CD14-positive monocyte (primary cell): ENCODE results near the gene MAD1L1. TPM values are rescaled to one million over a fixed set of nuclear protein-coding genes. Genes with fewer than 3 reads are reported as not detected.

ENCODE experiments used
- DNase-seq, 3 donors: peaks; one replicate each; pipeline ENCODE4 v3.0.0-alpha.2; 2011 to 2022
- H2AFZ ChIP-seq: 2 replicates; pipeline ENCODE4 v1.6.0; 2012; ENCODE audit warnings: mild to moderate bottlenecking, low read depth, low read length, inconsistent platforms; ENCODE audit not compliant: insufficient read depth, poor library complexity, severe bottlenecking
- H3K27ac ChIP-seq, 2 donors: 1 replicate in 1 of 2; 2 replicates in 1 of 2; pipeline ENCODE4 v1.5.1; 2012 to 2013; ENCODE audit warnings: low read length in 2 of 2, control low read depth in 1 of 2, inconsistent platforms in 1 of 2, low read depth in 1 of 2, mild to moderate bottlenecking in 1 of 2
- H3K27me3 ChIP-seq, 2 donors: one replicate each; pipeline versions ENCODE4 v1.6.0 to v1.6.1; 2011 to 2013; ENCODE audit warnings: low read length in 2 of 2; ENCODE audit not compliant: control insufficient read depth in 2 of 2, insufficient read depth in 2 of 2
- H3K36me3 ChIP-seq, 2 donors: replicated peaks in 1 of 2; 1 replicate in 1 of 2; 2 replicates in 1 of 2; pipeline versions ENCODE4 v1.5.1 to v1.6.1; 2012 to 2013; ENCODE audit warnings: low read length in 2 of 2, control low read depth in 1 of 2, inconsistent platforms in 1 of 2, mild to moderate bottlenecking in 1 of 2; ENCODE audit not compliant: insufficient read depth in 2 of 2, control insufficient read depth in 1 of 2
- H3K4me1 ChIP-seq, 2 donors: 1 replicate in 1 of 2; 2 replicates in 1 of 2; pipeline versions ENCODE4 v1.5.1 to v1.6.1; 2012 to 2013; ENCODE audit warnings: low read length in 2 of 2, control low read depth in 1 of 2, inconsistent platforms in 1 of 2, mild to moderate bottlenecking in 1 of 2, moderate library complexity in 1 of 2; ENCODE audit not compliant: insufficient read depth in 2 of 2, control insufficient read depth in 1 of 2
- H3K4me2 ChIP-seq: replicated peaks from 2 replicates; pipeline ENCODE3; 2012; ENCODE audit warnings: low read length, moderate library complexity, mild to moderate bottlenecking; ENCODE audit not compliant: poor library complexity, severe bottlenecking; ENCODE audit errors: extremely low read depth
- H3K4me3 ChIP-seq, 3 experiments: fragments of 200-600 bp in 1 of 3; sonication (generic) in 1 of 3; replicated peaks in 1 of 3; 1 replicate in 2 of 3; 2 replicates in 1 of 3; pipeline ENCODE4 v1.5.1; 2011 to 2013; ENCODE audit warnings: low read length in 3 of 3, mild to moderate bottlenecking in 3 of 3, control low read depth in 2 of 3, low read depth in 2 of 3, inconsistent platforms in 1 of 3, moderate library complexity in 1 of 3
- H3K79me2 ChIP-seq: 2 replicates; pipeline ENCODE4 v1.6.0; 2012; ENCODE audit warnings: mild to moderate bottlenecking, control low read depth, inconsistent platforms, low read length, moderate library complexity; ENCODE audit not compliant: insufficient read depth
- H3K9ac ChIP-seq: 2 replicates; pipeline ENCODE4 v1.6.0; 2017; ENCODE audit warnings: low read length, mild to moderate bottlenecking; ENCODE audit not compliant: insufficient read depth, poor library complexity, severe bottlenecking
- H3K9me3 ChIP-seq, 2 donors: replicated peaks in 1 of 2; 1 replicate in 1 of 2; 2 replicates in 1 of 2; pipeline versions ENCODE4 v1.5.1 to v1.6.1; 2012 to 2013; ENCODE audit warnings: low read length in 2 of 2, control low read depth in 1 of 2; ENCODE audit not compliant: control insufficient read depth in 1 of 2, insufficient read depth in 1 of 2
- H4K20me1 ChIP-seq: 2 replicates; pipeline ENCODE4 v1.6.0; 2012; ENCODE audit warnings: mild to moderate bottlenecking, low read length, control low read depth, moderate library complexity; ENCODE audit not compliant: insufficient read depth
- H3K27ac Mint-ChIP-seq, 7 donors: one replicate each; pipeline ENCODE4 v1.8.0; 2020; ENCODE audit warnings: mild to moderate bottlenecking in 7 of 7, mixed read lengths in 7 of 7, moderate library complexity in 6 of 7, inconsistent platforms in 2 of 7
- H3K27me3 Mint-ChIP-seq, 3 donors: one replicate each; pipeline ENCODE4 v1.8.0; 2021 to 2022; ENCODE audit warnings: low read depth in 3 of 3, mild to moderate bottlenecking in 3 of 3, mixed read lengths in 3 of 3, moderate library complexity in 3 of 3, inconsistent platforms in 1 of 3
- H3K36me3 Mint-ChIP-seq, 2 donors: one replicate each; pipeline ENCODE4 v1.8.0; 2020; ENCODE audit warnings: mixed read lengths in 2 of 2, inconsistent platforms in 1 of 2, mild to moderate bottlenecking in 1 of 2
- H3K4me1 Mint-ChIP-seq: one replicate; pipeline ENCODE4 v1.8.0; 2020; ENCODE audit warnings: mild to moderate bottlenecking, mixed read lengths
- H3K4me3 Mint-ChIP-seq, 2 donors: one replicate each; pipeline ENCODE4 v1.8.0; 2020; ENCODE audit warnings: mild to moderate bottlenecking in 2 of 2, mixed read lengths in 2 of 2, moderate library complexity in 1 of 2
- H3K9me3 Mint-ChIP-seq, 7 donors: one replicate each; pipeline ENCODE4 v1.8.0; 2020 to 2022; ENCODE audit warnings: mixed read lengths in 7 of 7, mild to moderate bottlenecking in 6 of 7, moderate library complexity in 6 of 7, inconsistent platforms in 2 of 7
- CTCF ChIP-seq: fragments of 200-600 bp; IDR thresholded peaks from one replicate; pipeline ENCODE4 v1.8.0; 2022; ENCODE audit warnings: antibody characterized with exemption, mild to moderate bottlenecking
- WGBS: methylation state at CpG from one replicate; pipeline ENCODE4 v1.1.5; 2013; ENCODE audit warnings: missing lambda C conversion rate; ENCODE audit not compliant: insufficient coverage; 5-methylcytosine and 5-hydroxymethylcytosine counted together
- intact Hi-C, 2 donors: fragments of 100-400 bp; cut with micrococcal nuclease; formaldehyde crosslinking; loops; one replicate each; pipeline versions ENCODE4 v1.15.0 to v1.15.1; 2023
- polyA plus RNA-seq, 3 donors: library from polyadenylated mRNA; depleted of rRNA in 1 of 3; unstranded in 2 of 3; stranded (reverse) in 1 of 3; fragments of 300-500 nt in 2 of 3; fragments of >200 nt in 1 of 3; fragmentation: Illumina TruSeq in 2 of 3; gene quantifications; 1 replicate in 2 of 3; 2 replicates in 1 of 3; pipeline ENCODE4 v1.2.3, GENCODE V29; 2012 to 2021

Gene MAD1L1
- polyA plus RNA-seq, 3 donors = 22.0 to 39.4 (median 33.2) TPM

- Mint-ChIP-seq H3K36me3 (peaks cover 41 to 55% of the 10 kb centered on the region in 2 donors), H3K4me3 (peak overlapping the region; percentile 90 to 91), H3K27me3 (no peaks in the 10 kb centered on the region), H3K9me3 (peaks cover 0 to 3% (median 0%) of the 10 kb centered on the region in 7 donors), H3K27ac (peak overlapping the region in 6 of 7 donors; percentile 54 to 90 (median 72)), H3K4me1 (peaks cover 39% of the 10 kb centered on the region)
- Histone ChIP-seq H2AFZ (peak overlapping the region; percentile 87), H4K20me1 (peaks cover 23% of the 10 kb centered on the region), H3K9ac (peak overlapping the region; percentile 96), H3K9me3 (no peaks in the 10 kb centered on the region), H3K36me3 (peaks cover 38 to 51% of the 10 kb centered on the region in 2 donors), H3K27ac (peak overlapping the region in 1 of 2 donors; percentile 76), H3K27me3 (no peaks in the 10 kb centered on the region), H3K4me2 (peak overlapping the region; percentile 70), H3K4me1 (peaks cover 21 to 33% of the 10 kb centered on the region in 2 donors), H3K79me2 (peaks cover 56% of the 10 kb centered on the region), H3K4me3 (peak overlapping the region; percentile 59 to 87 (median 67))
- no peak for TF ChIP-seq CTCF
- 2% methylated on average over 37 of the region's 46 CpGs for WGBS
- peak in 1 of 3 donors; percentile 18 for DNase-seq
- intact Hi-C loops = loop anchor here in 1 of 2 donors (1.0 kb wide), 1 partner anchor 10 kb away; the partner anchor contains the start of genes MRM2 and NUDT1
Measured at GRCh38 chr7:2231992-2232765, 566 bp downstream of the MAD1L1 start.

- H3K9me3 ChIP-seq = no peaks in the 10 kb centered on the region
- Mint-ChIP-seq H3K27ac (peak overlapping the region in 1 of 7 donors; percentile 13), H3K4me1 (peaks cover 31% of the 10 kb centered on the region), H3K4me3 (no peak overlapping the region), H3K27me3 (no peaks in the 10 kb centered on the region), H3K36me3 (peaks cover 50 to 61% of the 10 kb centered on the region in 2 donors), H3K9me3 (peaks cover 0 to 2% (median 0%) of the 10 kb centered on the region in 7 donors)
- H3K79me2 ChIP-seq = peaks cover 54% of the 10 kb centered on the region
- no peak for DNase-seq
- peaks cover 13 to 24% of the 10 kb centered on the region in 2 donors for H3K4me1 ChIP-seq
- intact Hi-C loops = no loop called here
- H3K4me3 ChIP-seq = no peak overlapping the region
- WGBS = 100% methylated on average over 3 of the region's 9 CpGs
- TF ChIP-seq CTCF = no peak
- H3K27ac ChIP-seq = no peak overlapping the region
- peak overlapping the region; percentile 96 for H3K9ac ChIP-seq
- H3K4me2 ChIP-seq = no peak overlapping the region
- H3K36me3 ChIP-seq = peaks cover 47 to 64% of the 10 kb centered on the region in 2 donors
- H3K27me3 ChIP-seq = no peaks in the 10 kb centered on the region
- H4K20me1 ChIP-seq = peaks cover 23% of the 10 kb centered on the region
- H2AFZ ChIP-seq = no peak overlapping the region
Measured at GRCh38 chr7:2230882-2231281, 1.9 kb downstream of the MAD1L1 start.
